ENCODE measurements around the gene TCERG1L.

Gene TCERG1L

DNA sequence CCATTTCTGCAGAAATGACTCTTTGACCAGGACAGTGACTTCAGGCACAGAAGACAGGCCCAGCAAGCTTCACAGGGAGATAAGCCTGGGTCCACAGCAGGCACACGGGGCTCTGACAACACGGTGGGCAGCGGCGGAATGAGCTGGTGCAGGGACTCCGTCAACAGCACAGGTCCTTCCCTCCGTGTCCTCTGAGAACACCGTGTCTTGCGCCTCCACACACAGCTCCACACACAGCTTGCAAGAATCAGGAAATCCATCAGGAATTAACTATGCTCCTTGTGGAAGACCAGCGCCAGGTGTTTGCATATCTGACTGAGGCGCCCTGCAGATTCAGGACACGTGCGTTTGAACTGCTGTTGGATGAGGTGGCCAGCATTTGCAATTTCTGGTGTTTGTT is 39.6 kb downstream of the TCERG1L start:
- DNase-seq (ENCODE audit: low read depth, low spot score), result no peak

- DNase-seq (ENCODE audit: low read depth, low spot score), result no peak
These were observed 40.2 kb downstream of the TCERG1L start for GRCh38 chr10:131271195-131271880.

- DNase-seq (ENCODE audit: low read depth, low spot score), result no peak
These were observed 40.9 kb downstream of the TCERG1L start for GRCh38 chr10:131270461-131271190.

- no peak for DNase-seq (ENCODE audit: low read depth, low spot score)
These were observed 41.6 kb downstream of the TCERG1L start for GRCh38 chr10:131269776-131270460.

DNA sequence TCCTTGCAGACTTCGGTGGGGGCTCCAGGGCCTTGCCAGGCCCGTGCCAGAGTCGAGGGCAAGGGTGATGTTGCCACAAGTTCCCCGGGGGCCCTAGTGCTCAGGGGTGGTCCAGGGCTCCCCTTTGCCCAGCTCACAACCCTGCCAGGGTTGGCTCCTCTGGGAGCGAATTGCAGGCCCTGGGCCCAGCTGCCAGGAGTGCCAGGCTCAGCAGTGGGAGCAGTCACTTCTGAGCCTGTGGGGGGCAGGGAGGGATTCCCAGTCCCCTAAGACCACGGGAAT is 43.8 kb downstream of the TCERG1L start:
- no peak for DNase-seq (ENCODE audit: low read depth, low spot score)

GRCh38 chr10:131266936-131267813 is 44.3 kb downstream of the TCERG1L start:
- no peak for DNase-seq (ENCODE audit: low read depth, low spot score)

GRCh38 chr10:131264110-131264788 is 47.3 kb downstream of the TCERG1L start:
- DNase-seq (ENCODE audit: low read depth, low spot score), result no peak

GRCh38 chr10:131261890-131262475 is 49.5 kb downstream of the TCERG1L start:
- no peak for DNase-seq (ENCODE audit: low read depth, low spot score)

DNA sequence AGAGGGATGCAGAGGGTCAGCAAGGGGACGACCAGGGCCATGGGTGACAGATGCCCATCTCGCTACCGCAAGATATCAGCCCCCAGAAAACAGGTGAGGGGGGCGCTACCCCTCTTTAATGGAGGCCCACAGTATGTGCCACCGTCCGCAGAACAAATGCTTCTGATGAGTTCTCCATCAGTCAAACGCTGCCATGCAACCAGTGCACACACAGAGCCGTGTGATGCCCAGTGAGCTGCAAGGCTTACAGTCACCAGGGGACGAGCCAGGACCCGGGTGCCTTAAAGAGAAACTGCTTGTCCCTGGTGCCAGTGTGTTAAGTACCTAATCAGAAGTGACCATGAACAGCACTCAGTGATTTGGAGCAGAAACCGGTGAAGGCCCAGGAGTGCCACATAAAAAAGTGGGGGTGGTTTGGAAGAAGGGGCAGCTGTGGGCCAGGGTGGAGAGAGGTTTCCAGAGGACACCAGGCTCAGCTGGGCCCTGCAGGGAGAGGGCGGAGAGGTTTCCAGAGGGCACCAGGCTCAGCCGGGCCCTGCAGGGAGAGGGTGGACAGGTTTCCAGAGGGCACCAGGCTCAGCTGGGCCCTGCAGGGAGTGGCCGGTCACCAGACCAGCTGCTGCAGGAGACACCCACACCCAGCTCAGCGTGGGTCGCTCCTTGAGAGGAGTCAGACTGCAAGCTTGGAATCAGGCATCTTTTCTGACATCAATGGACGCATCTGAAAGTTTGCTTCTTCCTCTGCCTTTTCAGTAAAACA is 50.9 kb downstream of the TCERG1L start:
- no peak for DNase-seq (ENCODE audit: low read depth, low spot score)

- DNase-seq (ENCODE audit: low read depth, low spot score), result no peak
These were observed 51.5 kb downstream of the TCERG1L start for GRCh38 chr10:131260031-131260430.

DNA sequence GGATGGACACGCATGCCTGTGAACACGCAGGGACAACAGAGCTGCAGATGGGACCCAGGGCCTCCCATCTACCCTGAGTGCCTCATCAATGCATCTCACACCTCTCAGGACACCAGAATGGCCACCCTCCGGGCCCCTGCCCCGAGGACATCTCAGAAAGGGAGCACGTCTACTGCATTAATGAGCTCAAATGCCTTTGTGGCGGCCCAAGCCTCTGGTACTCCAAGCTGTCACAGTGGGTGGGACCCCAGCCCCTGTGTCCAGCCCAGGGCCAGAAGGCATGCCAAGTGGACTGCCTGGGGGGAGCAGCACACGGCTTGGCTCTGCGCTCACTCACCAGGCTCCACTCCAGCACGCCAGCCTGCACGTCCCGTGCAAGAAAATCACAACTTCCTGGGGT is 52.0 kb downstream of the TCERG1L start:
- DNase-seq (ENCODE audit: low read depth, low spot score), result no peak

DNA sequence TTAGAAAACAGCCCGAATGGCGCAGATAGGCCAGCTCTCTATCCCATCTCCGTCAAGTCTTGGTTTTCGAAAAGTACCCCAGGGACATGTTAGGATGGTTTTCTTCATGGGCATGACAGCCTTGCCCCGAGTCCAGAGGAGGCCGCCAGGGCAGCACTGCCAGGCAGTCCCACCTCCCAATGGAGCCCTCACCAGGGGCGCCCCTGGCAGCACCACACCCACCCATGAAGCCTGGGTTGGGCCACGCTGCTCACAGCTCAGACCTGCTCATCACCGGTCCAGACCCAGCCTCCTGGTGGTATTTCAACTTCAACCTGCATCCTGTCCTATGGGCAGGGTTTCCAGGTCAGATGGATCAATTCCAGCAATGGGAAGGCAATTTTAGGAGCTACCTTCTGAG is 53.3 kb downstream of the TCERG1L start:
- no peak for DNase-seq (ENCODE audit: low read depth, low spot score)

DNA sequence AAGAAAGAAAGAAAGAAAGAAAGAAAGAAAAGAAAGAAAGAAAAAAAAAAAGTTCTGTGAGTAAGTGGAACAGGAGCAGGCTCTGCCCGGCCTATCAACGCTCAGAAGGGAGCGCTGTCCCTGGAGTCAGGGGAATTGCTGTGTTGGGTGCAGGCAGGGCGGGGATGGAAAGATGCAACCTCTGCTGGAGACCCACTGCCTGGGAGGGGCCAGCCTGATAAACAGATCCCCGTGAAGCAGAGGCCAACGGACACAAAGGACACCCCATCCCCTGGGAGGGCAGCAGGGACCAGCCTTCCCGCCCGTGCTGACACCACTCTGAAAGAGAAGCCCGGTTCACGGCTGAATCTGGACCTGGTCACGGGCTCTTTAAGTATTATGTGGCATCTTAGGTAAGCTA is 54.5 kb downstream of the TCERG1L start:
- DNase-seq (ENCODE audit: low read depth, low spot score), result no peak

- DNase-seq (ENCODE audit: low read depth, low spot score), result no peak
These were observed 56.7 kb downstream of the TCERG1L start for GRCh38 chr10:131254859-131255252.

DNA sequence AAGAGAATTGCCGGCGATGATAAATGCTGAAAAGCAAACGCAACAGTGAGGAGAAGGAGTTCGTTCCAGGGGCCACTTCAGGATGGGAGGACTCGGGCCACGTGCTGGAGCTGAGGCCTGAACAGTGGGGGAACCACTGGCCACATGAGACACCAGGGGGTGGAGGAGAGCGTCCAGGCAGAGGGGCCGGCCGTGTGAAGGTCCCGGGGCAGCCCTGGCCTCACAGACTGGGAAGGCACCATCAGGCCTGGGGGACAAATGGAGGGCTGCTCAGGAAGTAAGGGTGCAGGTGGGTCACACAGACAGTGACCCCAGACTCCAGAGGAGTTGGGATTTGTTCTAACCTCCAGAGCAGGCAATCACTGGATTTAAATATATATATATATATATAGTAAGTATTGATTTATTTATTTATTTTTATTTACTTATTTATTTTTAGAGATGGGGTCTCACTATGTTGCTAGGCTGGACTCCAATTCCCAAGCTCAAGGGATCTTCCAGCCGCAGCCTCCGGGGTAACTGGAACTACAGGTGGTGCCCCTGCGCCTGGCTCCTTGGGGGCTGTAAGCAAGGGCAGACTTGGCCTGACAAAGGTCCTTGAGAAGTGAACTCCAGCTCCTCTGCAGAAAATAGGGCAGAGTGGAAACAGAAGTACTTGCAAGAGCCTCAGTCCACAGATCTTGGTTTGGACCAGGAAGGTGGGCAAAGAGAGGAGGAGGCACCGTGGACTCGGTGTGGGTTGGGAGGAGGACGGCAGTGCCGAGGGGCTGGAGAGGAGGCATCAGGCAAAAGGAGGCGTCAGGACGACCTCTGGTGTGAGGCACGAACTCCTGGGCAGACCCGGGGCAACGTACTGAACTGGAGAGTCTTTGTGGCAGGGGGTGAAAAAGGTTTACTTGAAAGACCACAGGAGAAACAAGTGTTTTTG is 57.3 kb downstream of the TCERG1L start:
- no peak for DNase-seq (ENCODE audit: low read depth, low spot score)

GRCh38 chr10:131252567-131253276 is 58.8 kb downstream of the TCERG1L start:
- DNase-seq (ENCODE audit: low read depth, low spot score), result no peak

- no peak for DNase-seq (ENCODE audit: low read depth, low spot score)
These were observed 60.4 kb downstream of the TCERG1L start for GRCh38 chr10:131251146-131251541.

DNA sequence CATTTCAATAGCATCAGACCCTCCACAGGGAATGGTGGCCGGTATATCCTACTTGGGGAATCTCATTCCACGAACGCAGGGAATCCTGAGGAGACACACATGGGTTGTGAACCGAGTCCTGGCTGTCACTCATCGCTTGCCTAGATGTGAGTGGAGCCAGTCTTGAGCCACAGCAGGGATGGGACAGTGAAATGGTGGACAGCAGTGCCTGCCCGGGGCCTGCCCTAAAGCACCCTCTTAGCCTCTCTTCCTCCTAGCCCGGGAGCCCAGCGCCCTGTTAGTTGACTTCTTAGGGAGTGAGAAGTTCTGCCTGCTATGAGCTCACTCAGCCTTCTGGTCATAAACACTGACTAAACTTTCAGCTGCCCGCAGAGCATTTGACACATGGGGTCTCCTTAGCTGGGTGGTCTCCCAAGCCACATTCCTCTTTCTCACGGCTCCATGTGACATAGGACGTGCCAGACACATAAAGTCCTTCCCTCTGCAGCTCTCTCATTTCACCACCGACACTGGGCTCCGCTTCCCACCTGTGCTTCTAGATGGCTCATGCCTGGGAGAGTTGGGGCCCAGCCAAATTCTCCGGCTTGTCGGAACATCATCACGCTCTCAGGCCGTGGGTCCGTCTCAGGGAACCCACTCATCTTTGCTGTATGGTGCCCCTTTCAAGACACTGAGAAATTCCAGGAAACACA is 60.9 kb downstream of the TCERG1L start:
- DNase-seq (ENCODE audit: low read depth, low spot score), result no peak

Data from iPS DF 19.7 (cell line).